Measurements from ENCODE around the gene COPE.

DNA sequence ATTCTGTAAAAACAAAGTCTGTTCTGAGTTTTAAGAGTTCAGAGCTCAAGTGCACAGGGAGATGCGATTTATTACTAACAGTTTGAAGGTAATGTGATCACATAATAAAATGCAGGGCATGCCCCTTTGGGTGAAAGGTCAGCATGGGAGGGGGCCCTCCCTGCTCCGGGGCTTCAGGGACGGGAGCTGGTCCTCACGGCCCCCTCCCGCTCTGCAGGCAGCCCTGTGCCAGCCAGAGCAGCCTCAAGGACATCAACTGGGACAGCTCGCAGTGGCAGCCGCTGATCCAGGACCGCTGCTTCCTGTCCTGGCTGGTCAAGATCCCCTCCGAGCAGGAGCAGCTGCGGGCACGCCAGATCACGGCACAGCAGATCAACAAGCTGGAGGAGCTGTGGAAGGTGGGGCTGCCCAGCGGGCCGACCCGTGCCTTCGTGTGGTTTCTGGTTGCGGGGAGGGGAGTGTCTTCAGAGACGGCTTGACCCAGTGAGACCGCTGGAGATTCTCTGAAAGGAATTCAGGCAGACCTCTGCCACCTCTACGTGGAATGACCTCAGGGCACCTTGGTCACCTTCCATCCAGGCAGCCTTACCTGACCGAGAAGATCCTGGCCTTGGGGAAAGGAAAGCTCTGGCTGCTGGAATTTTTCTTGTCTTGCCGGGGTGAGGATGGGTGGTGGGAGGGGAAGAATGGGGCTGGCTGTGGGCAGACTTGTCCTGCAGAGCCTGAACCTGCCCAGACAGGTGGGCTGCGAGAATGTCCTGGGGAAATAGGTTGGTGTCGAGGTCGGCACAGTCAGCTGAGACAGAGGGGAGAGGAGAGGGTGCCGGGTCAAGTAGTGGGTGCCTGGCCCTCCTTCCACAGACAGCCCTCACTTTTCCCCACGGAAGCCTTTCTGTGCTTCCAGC, 68.5 kb downstream of the COPE start:
- TF ChIP-seq BHLHE40 (IDR thresholded peaks at IDR 0.05; ENCODE audit: borderline replicate concordance) (no peak), FOXK2 (IDR thresholded peaks at IDR 0.05) (no peak), ELF4 (IDR thresholded peaks at IDR 0.05) (no peak), FOXM1 (IDR thresholded peaks at IDR 0.05; ENCODE audit: borderline replicate concordance) (no peak)
